HG02642 (cell line): ENCODE data around the gene MAPKAP1.

Experiments
- ATAC-seq: cut with Tn5 transposase; IDR thresholded peaks from one replicate; pipeline ENCODE4 v1.9.1; 2021; ENCODE audit warnings: mild to moderate bottlenecking; ENCODE audit not compliant: unreplicated experiment, poor library complexity

MAPKAP1 gene

GRCh38 chr9:125426926-125427325 lies 280.1 kb downstream of the MAPKAP1 start:
- ATAC-seq = no peak

- ATAC-seq = no peak
Observed at GRCh38 chr9:125425901-125426515, 281.0 kb downstream of the MAPKAP1 start.

- no peak for ATAC-seq
Observed at GRCh38 chr9:125425170-125425897, 281.7 kb downstream of the MAPKAP1 start.

GRCh38 chr9:125423964-125424363 lies 283.0 kb downstream of the MAPKAP1 start:
- no peak for ATAC-seq

GRCh38 chr9:125422853-125423252 lies 284.2 kb downstream of the MAPKAP1 start:
- no peak for ATAC-seq

- ATAC-seq = no peak
Observed at GRCh38 chr9:125421591-125422181, 285.3 kb downstream of the MAPKAP1 start.

GRCh38 chr9:125421166-125421565 lies 285.8 kb downstream of the MAPKAP1 start:
- no peak for ATAC-seq

DNA sequence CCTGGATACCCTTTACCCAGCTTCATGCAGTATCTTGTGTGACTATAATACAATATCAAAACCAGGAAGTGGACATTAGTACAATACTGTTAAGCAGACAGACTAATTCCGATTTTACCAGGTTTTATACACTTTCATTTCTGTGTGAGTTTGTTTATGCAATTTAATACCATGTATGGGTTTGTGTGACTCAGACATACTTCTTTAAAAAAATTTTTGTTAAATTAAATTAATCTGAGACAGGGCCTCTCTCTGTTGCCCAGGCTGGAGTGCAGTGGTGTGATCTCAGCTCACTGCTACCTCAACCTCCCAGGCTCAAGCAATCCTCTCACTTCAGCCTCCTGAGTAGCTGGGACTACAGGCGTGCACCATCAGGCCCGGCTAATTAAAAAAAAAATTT lies 288.6 kb downstream of the MAPKAP1 start:
- no peak for ATAC-seq

DNA sequence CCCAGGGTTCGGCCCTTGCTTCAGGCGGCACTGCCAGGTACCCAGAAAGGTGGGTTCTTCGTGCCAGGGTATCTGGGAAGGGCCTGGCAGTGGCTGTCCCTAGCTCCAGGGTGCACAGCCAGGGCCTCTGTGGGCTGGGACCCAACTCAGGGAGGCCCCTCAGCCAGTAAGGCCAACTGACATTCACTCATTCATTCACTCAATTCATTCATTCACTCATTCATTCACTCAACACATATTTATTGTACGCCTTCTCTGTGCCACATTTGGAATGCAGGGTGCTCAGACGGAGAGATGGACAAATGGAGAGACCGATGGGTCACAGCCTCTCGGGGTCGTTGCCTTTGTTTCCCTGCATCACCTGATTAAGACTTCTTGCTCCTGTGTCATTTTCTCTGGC lies 290.5 kb downstream of the MAPKAP1 start:
- no peak for ATAC-seq

DNA sequence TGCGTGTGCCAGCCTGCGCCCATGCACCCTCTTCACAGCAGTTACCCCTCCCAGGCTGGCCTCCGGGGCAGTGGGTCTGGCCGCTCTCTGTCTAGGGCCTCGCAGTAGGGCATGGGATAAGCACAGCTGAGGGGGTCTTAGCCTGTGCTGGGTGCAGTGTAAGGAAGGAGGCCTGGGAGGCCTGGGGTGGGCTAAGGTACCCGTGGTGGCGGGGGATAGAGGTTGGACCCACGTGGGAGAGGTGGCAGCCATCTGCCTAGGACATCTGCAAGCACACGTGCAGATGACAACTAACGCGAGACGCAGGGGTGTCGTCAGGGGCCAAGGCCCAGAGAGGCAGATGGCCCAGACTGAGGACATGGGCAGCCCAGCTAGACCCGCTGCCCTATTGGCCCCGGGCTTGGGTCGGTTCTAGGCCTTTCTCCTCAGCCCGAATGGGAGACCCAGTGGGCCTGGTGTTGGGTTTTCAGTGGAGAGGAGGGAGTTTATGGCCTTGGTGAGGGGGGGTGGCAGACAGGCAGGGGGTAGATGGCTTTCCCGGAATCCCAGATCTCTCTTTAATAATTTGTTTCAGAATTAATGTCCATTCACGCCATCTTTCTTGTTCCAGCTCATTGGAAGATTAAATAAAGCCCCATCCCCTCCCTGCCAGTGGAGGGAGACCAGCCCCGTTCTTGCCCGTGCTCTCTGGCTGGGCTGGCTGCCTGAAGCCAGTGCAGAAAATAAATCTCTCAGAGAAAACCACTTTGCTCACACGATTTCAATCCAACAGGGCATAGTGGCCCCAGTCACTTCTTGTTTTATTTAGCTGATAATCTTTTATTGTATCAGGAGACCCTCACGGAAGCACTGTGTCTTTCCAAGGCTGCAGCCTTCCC lies 291.2 kb downstream of the MAPKAP1 start:
- ATAC-seq = no peak

GRCh38 chr9:125413579-125413978 lies 293.4 kb downstream of the MAPKAP1 start:
- ATAC-seq = no peak

DNA sequence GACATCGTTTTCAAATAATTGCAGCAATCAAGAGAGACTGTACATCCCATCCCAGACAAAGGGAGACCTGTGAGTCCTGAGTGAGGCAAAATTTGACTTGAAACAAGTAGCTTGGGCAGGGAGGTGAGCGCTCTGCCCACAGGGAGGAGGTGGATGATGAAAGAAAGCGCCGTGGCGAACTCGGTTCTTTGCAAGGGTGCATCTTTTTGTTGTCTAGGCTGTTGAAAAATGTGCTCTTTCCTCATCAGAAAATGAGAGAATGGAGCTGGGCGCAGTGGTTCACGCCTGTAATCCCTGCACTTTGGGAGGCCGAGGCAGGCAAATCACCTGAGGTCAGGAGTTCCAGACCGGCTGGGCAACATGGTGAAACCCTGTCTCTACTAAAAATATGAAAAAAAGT lies 294.8 kb downstream of the MAPKAP1 start:
- no peak for ATAC-seq

GRCh38 chr9:125411171-125411756 lies 295.7 kb downstream of the MAPKAP1 start:
- ATAC-seq = no peak

DNA sequence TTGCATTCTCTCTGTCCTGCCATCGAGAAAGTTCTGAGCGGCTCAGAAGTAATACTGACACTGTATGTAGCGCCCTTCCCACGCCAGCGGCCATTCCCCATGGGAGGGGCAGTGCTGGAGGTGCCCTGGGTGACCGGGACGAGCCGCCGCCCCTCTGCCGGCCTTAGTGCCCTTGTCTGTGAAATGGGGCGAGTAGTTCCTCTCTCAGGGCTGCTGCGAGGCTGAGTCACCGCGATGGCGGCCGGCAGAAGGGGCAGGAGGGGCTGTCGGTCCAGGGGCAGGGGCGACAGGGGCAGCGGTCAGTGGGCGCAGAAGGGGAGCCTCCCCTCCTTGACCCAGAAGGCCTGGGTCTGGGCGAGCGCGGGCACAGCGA lies 296.5 kb downstream of the MAPKAP1 start:
- ATAC-seq = no peak

GRCh38 chr9:125409637-125410521 lies 297.1 kb downstream of the MAPKAP1 start:
- ATAC-seq = no peak

DNA sequence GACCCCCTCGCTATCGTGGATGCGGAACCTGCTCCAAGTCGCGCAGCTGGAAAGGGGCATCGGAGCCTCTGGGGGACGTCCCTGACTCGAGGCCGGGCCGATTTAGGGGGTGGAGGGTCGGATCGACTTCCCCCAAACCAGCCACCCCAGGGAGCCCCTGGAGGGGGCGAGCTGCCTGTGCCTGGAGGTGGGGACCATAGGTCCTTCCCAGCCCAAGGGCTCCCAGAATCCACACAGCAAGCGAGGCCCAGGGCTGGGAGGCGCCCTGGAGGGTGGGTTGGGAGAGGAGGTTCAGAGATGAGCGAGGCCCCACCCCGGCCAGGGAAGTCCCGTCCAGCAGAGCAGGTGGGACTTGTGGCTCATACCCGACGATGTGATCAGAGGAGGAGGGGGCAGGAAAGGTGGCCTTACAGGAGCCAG lies 297.8 kb downstream of the MAPKAP1 start:
- no peak for ATAC-seq

DNA sequence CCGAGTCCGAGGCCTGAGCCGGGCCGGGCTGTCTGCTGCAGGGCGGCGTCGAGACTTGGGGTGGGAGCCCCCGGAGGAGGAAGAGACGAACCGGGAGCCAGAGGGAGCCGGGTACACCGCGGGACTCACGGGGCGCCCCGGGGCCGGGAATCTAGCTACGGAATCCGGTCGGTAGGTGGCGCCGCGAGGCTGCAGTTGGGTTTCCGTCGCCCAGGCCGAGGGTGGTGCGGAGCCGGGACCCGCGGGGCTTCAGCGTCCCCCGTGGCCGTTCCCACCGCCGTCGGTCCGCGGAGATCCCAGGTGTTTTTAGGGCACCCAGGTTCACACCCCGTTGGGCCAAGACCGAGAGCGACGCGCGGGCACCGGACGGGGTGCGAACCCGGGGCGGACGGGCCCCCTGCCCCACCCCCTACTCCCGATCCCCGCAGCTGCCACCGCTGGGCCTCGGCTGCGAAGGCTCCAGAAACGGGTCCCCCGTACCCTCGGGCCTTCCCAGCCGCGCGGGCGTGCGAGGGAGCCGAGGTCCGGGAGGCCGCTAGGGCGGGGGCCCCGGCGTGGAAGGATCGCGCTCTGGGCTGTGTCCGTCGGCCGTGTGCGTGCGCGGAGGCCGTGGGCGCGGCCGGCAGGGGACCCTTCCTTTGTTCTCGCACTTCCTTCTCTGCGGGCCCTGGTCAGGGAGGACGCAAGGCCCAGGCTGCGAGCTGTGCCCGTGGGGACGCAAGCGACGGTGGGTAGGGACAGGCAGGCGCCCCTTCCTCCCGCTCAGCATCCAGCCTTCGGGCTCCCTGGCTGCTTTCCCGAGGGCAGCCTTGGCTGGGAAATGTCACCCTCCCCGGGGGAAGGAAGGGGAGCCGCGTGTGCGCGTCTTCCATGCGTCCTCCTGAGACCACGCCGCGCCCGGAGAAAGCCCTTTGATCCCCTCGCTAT lies 298.8 kb downstream of the MAPKAP1 start:
- peak; percentile 66 for ATAC-seq

GRCh38 chr9:125407432-125407973 lies 299.5 kb downstream of the MAPKAP1 start:
- peak; percentile 23 for ATAC-seq
